ENCODE data around the gene LMAN2L. TPM values are rescaled to one million over a fixed set of nuclear protein-coding genes. Genes with fewer than 3 reads are reported as not detected.

Gene LMAN2L
- total and polyA plus RNA-seq, 2 donors (not counting 1 experiment from before 2014, with no cell fraction given): 24.7 to 41.1 TPM

GRCh38 chr2:96703021-96703751, 36.7 kb downstream of the LMAN2L start:
- Histone ChIP-seq H3K9me3 (ENCODE audit: control insufficient read depth, insufficient read depth, low read depth, low read length) (no peaks in the 10 kb centered on the region), H3K4me3 (replicated peaks in 1 of 4; ENCODE audit: control extremely low read depth in 1 of 4, insufficient read depth in 1 of 4, low read depth in 3 of 4, low read length in 4 of 4) (no peak overlapping the region), H3K27ac (ENCODE audit: insufficient read depth, low read length) (no peak overlapping the region), H2AFZ (ENCODE audit: low read length) (no peak overlapping the region), H4K20me1 (ENCODE audit: control insufficient read depth, extremely low read depth, insufficient read depth, low read length) (no peaks in the 10 kb centered on the region), H3K4me2 (ENCODE audit: extremely low read depth, insufficient read depth, low read length) (no peak overlapping the region), H3K27me3 (ENCODE audit: control insufficient read depth, insufficient read depth, low read length) (no peaks in the 10 kb centered on the region), H3K9ac (ENCODE audit: insufficient read depth, low read length) (no peak overlapping the region), H3K79me2 (ENCODE audit: control insufficient read depth, insufficient read depth, low read length) (no peaks in the 10 kb centered on the region), H3K36me3 (ENCODE audit: control insufficient read depth, insufficient read depth, low read length) (peaks cover 2% of the 10 kb centered on the region), H3K4me1 (ENCODE audit: control insufficient read depth, extremely low read depth, insufficient read depth, low read length) (no peaks in the 10 kb centered on the region)
- no peak for TF ChIP-seq EZH2 (IDR thresholded peaks at IDR 0.05; ENCODE audit: low read length, missing control alignments)
- no peak for TF ChIP-seq CTCF (conservative IDR thresholded peaks at IDR 0.05 in 1 of 2, IDR thresholded peaks at IDR 0.05 in 1 of 2; ENCODE audit: low read depth in 1 of 2, low read length in 2 of 2)
- DNase-seq (ENCODE audit: low read depth in 2 of 2): no peak

- no peak for TF ChIP-seq EZH2 (IDR thresholded peaks at IDR 0.05; ENCODE audit: low read length, missing control alignments)
- TF ChIP-seq CTCF (conservative IDR thresholded peaks at IDR 0.05 in 1 of 2, IDR thresholded peaks at IDR 0.05 in 1 of 2; ENCODE audit: low read depth in 1 of 2, low read length in 2 of 2): no peak
- Histone ChIP-seq H3K9ac (ENCODE audit: insufficient read depth, low read length) (no peak overlapping the region), H3K4me2 (ENCODE audit: extremely low read depth, insufficient read depth, low read length) (no peak overlapping the region), H3K9me3 (ENCODE audit: control insufficient read depth, insufficient read depth, low read depth, low read length) (no peaks in the 10 kb centered on the region), H4K20me1 (ENCODE audit: control insufficient read depth, extremely low read depth, insufficient read depth, low read length) (no peaks in the 10 kb centered on the region), H3K27me3 (ENCODE audit: control insufficient read depth, insufficient read depth, low read length) (no peaks in the 10 kb centered on the region), H3K4me1 (ENCODE audit: control insufficient read depth, extremely low read depth, insufficient read depth, low read length) (no peaks in the 10 kb centered on the region), H3K27ac (ENCODE audit: insufficient read depth, low read length) (no peak overlapping the region), H3K79me2 (ENCODE audit: control insufficient read depth, insufficient read depth, low read length) (no peaks in the 10 kb centered on the region), H3K4me3 (replicated peaks in 1 of 4; ENCODE audit: control extremely low read depth in 1 of 4, insufficient read depth in 1 of 4, low read depth in 3 of 4, low read length in 4 of 4) (no peak overlapping the region), H3K36me3 (ENCODE audit: control insufficient read depth, insufficient read depth, low read length) (peaks cover 2% of the 10 kb centered on the region), H2AFZ (ENCODE audit: low read length) (no peak overlapping the region)
- DNase-seq (ENCODE audit: low read depth in 2 of 2): no peak
These were observed 37.6 kb downstream of the LMAN2L start for GRCh38 chr2:96702098-96702785.

GRCh38 chr2:96701636-96702035, 38.2 kb downstream of the LMAN2L start:
- DNase-seq (ENCODE audit: low read depth in 2 of 2): no peak
- Histone ChIP-seq H3K79me2 (ENCODE audit: control insufficient read depth, insufficient read depth, low read length) (no peaks in the 10 kb centered on the region), H3K4me3 (replicated peaks in 1 of 4; ENCODE audit: control extremely low read depth in 1 of 4, insufficient read depth in 1 of 4, low read depth in 3 of 4, low read length in 4 of 4) (no peak overlapping the region), H3K4me1 (ENCODE audit: control insufficient read depth, extremely low read depth, insufficient read depth, low read length) (no peaks in the 10 kb centered on the region), H3K27me3 (ENCODE audit: control insufficient read depth, insufficient read depth, low read length) (no peaks in the 10 kb centered on the region), H3K27ac (ENCODE audit: insufficient read depth, low read length) (no peak overlapping the region), H3K9me3 (ENCODE audit: control insufficient read depth, insufficient read depth, low read depth, low read length) (no peaks in the 10 kb centered on the region), H4K20me1 (ENCODE audit: control insufficient read depth, extremely low read depth, insufficient read depth, low read length) (no peaks in the 10 kb centered on the region), H3K9ac (ENCODE audit: insufficient read depth, low read length) (no peak overlapping the region), H3K36me3 (ENCODE audit: control insufficient read depth, insufficient read depth, low read length) (no peaks in the 10 kb centered on the region), H3K4me2 (ENCODE audit: extremely low read depth, insufficient read depth, low read length) (no peak overlapping the region), H2AFZ (ENCODE audit: low read length) (no peak overlapping the region)
- TF ChIP-seq CTCF (conservative IDR thresholded peaks at IDR 0.05 in 1 of 2, IDR thresholded peaks at IDR 0.05 in 1 of 2; ENCODE audit: low read depth in 1 of 2, low read length in 2 of 2) (no peak), EZH2 (IDR thresholded peaks at IDR 0.05; ENCODE audit: low read length, missing control alignments) (no peak)
